Measurements from ENCODE around the gene ZWILCH.

Gene ZWILCH

GRCh38 chr15:66481107-66481856 lies 23.8 kb upstream of the ZWILCH start:
- TF ChIP-seq, protein P1, sequence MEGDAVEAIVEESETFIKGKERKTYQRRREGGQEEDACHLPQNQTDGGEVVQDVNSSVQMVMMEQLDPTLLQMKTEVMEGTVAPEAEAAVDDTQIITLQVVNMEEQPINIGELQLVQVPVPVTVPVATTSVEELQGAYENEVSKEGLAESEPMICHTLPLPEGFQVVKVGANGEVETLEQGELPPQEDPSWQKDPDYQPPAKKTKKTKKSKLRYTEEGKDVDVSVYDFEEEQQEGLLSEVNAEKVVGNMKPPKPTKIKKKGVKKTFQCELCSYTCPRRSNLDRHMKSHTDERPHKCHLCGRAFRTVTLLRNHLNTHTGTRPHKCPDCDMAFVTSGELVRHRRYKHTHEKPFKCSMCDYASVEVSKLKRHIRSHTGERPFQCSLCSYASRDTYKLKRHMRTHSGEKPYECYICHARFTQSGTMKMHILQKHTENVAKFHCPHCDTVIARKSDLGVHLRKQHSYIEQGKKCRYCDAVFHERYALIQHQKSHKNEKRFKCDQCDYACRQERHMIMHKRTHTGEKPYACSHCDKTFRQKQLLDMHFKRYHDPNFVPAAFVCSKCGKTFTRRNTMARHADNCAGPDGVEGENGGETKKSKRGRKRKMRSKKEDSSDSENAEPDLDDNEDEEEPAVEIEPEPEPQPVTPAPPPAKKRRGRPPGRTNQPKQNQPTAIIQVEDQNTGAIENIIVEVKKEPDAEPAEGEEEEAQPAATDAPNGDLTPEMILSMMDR (IDR thresholded peaks at IDR 0.05; ENCODE audit: low read depth, low read length), result peak; percentile 4
- in situ Hi-C loops (cut with HindIII; ENCODE audit: low sequenced_read_pairs), result no loop called here
- DNase-seq (ENCODE audit: low read depth, low spot score), result peak; percentile 27
- H3K4me3 ChIP-seq (ENCODE audit: low read depth, low read length), result no peak overlapping the region

- TF ChIP-seq, protein P1 (IDR thresholded peaks at IDR 0.05; ENCODE audit: low read depth, low read length), result no peak
- DNase-seq (ENCODE audit: low read depth, low spot score), result no peak
- H3K4me3 ChIP-seq (ENCODE audit: low read depth, low read length), result no peak overlapping the region
- in situ Hi-C loops (cut with HindIII; ENCODE audit: low sequenced_read_pairs), result no loop called here
Observed at GRCh38 chr15:66482539-66482938, 22.6 kb upstream of the ZWILCH start.

DNA sequence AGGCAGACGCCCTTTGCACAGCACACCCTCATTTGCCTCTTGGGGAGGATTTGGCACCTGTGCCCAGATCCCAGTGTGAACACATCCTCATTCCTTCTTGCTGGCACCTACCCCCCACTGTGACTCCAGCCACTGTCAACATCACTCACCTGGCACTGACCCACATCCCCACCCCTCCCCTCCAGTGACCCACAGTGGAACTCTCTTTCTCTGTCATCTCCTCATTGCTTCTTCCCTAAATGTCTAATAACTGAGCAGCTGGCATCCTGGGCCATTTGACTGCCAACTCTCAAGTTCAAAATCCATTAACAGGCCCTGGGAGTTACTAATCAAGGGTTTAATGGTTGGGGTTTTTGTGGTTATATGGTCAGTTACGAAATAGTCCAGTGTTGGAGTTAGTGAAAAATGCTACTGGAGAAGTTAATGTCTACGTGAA lies 22.0 kb upstream of the ZWILCH start:
- H3K4me3 ChIP-seq (ENCODE audit: low read depth, low read length), result no peak overlapping the region
- DNase-seq (ENCODE audit: low read depth, low spot score), result peak; percentile 84
- in situ Hi-C loops (cut with HindIII; ENCODE audit: low sequenced_read_pairs), result no loop called here
- TF ChIP-seq, protein P1 (IDR thresholded peaks at IDR 0.05; ENCODE audit: low read depth, low read length), result no peak

DNA sequence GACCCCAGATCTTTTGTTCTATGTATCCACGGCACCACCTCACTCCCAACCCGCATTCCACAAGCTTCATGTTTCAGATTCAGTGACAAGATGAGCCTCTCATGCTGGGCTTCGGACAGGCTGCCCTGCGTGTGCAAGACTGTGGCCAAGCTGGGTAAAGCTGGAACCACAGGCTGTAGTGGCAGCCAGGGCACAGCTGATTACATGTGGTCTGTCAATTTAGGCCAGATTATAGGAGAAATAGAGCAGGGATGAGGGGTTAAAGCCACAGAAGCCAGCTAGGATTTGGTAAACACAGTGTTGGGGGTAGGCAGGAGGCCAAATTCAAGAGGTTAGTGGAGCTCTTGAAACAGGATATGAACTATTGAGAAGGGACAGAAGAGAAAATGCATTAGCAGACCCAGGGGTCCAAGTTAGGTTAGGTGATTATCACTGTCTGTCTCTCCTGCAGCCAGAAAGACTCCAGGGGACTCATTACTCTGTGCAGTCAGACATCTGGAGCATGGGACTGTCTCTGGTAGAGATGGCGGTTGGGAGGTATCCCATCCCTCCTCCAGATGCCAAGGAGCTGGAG lies 20.5 kb upstream of the ZWILCH start:
- TF ChIP-seq, protein P1 (IDR thresholded peaks at IDR 0.05; ENCODE audit: low read depth, low read length), result no peak
- DNase-seq (ENCODE audit: low read depth, low spot score), result peak; percentile 16
- in situ Hi-C loops (cut with HindIII; ENCODE audit: low sequenced_read_pairs), result no loop called here
- no peak overlapping the region for H3K4me3 ChIP-seq (ENCODE audit: low read depth, low read length)

DNA sequence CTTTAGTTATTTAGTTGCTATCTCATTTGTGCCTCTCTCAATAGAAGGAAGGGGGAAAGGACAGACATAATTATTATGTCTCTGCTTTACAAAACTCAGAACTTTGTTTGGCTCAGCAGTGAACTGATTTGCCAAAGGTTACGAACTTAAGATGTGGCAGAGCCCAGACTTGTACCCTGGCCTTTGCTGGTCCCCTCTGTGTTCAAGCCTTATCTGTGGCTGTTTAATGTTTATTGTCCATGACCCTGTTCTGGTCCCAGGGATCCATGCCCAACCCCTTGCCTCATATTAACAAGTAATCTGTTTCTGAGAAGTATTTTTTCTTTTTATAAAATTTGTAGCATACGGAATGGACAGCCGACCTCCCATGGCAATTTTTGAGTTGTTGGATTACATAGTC lies 18.2 kb upstream of the ZWILCH start:
- in situ Hi-C loops (cut with HindIII; ENCODE audit: low sequenced_read_pairs), result no loop called here
- TF ChIP-seq, protein P1 (IDR thresholded peaks at IDR 0.05; ENCODE audit: low read depth, low read length), result no peak
- no peak for DNase-seq (ENCODE audit: low read depth, low spot score)
- no peak overlapping the region for H3K4me3 ChIP-seq (ENCODE audit: low read depth, low read length)

- TF ChIP-seq, protein P1 (IDR thresholded peaks at IDR 0.05; ENCODE audit: low read depth, low read length), result no peak
- no peak for DNase-seq (ENCODE audit: low read depth, low spot score)
- in situ Hi-C loops (cut with HindIII; ENCODE audit: low sequenced_read_pairs), result no loop called here
- H3K4me3 ChIP-seq (ENCODE audit: low read depth, low read length), result no peak overlapping the region
Observed at GRCh38 chr15:66488525-66488924, 16.6 kb upstream of the ZWILCH start.

All from astrocyte of the spinal cord (primary cell).